Prostate gland (tissue), 2 donors: ENCODE data around the gene EPHB2.

Experiments used
- POLR2A ChIP-seq: fragments of 450-650 bp; IDR thresholded peaks from one replicate; pipeline ENCODE4 v1.6.1; 2016; ENCODE audit warnings: antibody characterized with exemption, mild to moderate bottlenecking
- TF ChIP-seq, protein P1 (sequence below), 4 experiments: fragments of 200-600 bp in 2 of 4; fragments of 450-650 bp in 2 of 4; sonication (generic) in 2 of 4; IDR thresholded peaks; 1 replicate in 3 of 4; 2 replicates in 1 of 4; pipeline ENCODE4 v1.5.1; 2016 to 2019; ENCODE audit warnings: antibody characterized with exemption in 4 of 4, mild to moderate bottlenecking in 2 of 4, moderate library complexity in 2 of 4

DNA sequence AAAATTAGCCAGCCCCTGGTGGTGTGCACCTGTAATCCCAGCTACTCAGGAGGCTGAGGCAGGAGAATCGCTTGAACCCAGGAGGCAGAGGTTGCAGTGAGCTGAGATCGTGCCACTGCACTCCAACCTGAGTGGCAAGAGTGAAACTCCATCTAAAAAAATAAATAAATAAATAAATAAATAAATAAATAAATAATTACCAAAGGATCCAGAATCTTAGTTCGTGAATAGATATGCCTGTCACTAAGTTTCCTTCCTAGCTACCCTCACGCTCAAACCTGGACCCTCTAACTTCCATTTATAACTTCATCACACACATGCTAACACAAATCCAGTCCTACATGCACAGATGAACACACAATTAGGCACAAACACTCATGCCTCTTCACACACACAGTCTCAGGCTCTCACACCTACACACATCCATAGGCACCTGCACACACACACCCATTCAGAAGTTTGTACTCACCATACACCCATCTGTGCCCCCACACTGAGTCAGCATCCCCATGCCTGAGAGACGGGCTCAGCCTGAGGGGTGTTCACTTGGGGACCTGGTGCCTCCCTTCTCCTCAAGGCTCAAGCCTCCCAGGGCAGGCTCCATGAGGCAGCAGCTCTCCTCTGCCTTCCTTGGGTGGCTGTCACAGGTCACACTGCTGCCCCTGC lies 200.5 kb downstream of the EPHB2 start:
- TF ChIP-seq, protein P1, sequence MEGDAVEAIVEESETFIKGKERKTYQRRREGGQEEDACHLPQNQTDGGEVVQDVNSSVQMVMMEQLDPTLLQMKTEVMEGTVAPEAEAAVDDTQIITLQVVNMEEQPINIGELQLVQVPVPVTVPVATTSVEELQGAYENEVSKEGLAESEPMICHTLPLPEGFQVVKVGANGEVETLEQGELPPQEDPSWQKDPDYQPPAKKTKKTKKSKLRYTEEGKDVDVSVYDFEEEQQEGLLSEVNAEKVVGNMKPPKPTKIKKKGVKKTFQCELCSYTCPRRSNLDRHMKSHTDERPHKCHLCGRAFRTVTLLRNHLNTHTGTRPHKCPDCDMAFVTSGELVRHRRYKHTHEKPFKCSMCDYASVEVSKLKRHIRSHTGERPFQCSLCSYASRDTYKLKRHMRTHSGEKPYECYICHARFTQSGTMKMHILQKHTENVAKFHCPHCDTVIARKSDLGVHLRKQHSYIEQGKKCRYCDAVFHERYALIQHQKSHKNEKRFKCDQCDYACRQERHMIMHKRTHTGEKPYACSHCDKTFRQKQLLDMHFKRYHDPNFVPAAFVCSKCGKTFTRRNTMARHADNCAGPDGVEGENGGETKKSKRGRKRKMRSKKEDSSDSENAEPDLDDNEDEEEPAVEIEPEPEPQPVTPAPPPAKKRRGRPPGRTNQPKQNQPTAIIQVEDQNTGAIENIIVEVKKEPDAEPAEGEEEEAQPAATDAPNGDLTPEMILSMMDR (IDR thresholded peaks at IDR 0.05), result no peak
- TF ChIP-seq POLR2A, result no peak
